Endothelial cell of umbilical vein (primary cell): Measurements from ENCODE around the gene CLCN3. TPM values are rescaled to one million over a fixed set of nuclear protein-coding genes. Genes with fewer than 3 reads are reported as not detected.

ENCODE experiments used
- BruUV-seq: library from RNA; stranded (reverse); fragments of 400-500 nt; replicated peaks from 2 replicates; lab custom pipeline; 2021; lab: Mats Ljungman, UMichigan
- CTCF ChIA-PET: fragments of 300-600, 350-600 bp; sonication (Branson Sonifier 250); formaldehyde crosslinking; loops from one replicate; lab custom pipeline; 2021; ENCODE audit warnings: antibody characterized with exemption, inconsistent platforms; lab: Charles Lee
- POLR2A ChIA-PET: fragments of 300-600, 350-600 bp; sonication (Branson Sonifier 250); formaldehyde crosslinking; loops from one replicate; lab custom pipeline; 2021; ENCODE audit warnings: antibody characterized with exemption, inconsistent platforms; lab: Charles Lee
- DNase-seq: peaks from one replicate; pipeline ENCODE4 v3.0.0-alpha.2; 2011; ENCODE audit warnings: low read depth, low spot score
- FAIRE-seq: peaks from 2 replicates; lab custom pipeline; 2011; peaks lifted over from hg19 to GRCh38; lab: Jason Lieb, UNC
- H2AFZ ChIP-seq: 2 replicates; pipeline ENCODE4 v1.6.0; 2012; ENCODE audit warnings: low read depth, low read length, control low read depth, inconsistent platforms
- H3K27ac ChIP-seq: 2 replicates; pipeline ENCODE4 v1.5.1; 2011; ENCODE audit warnings: low read depth, mild to moderate bottlenecking, control low read depth, low read length, moderate library complexity; ENCODE audit not compliant: insufficient read depth
- H3K27me3 ChIP-seq, 2 experiments: 2 replicates each; pipeline versions ENCODE4 v1.6.0 to v1.6.1; 2011; ENCODE audit warnings: low read length in 2 of 2, mixed read lengths in 1 of 2; ENCODE audit not compliant: control insufficient read depth in 2 of 2, insufficient read depth in 2 of 2
- H3K36me3 ChIP-seq, 2 experiments: 2 replicates in 1 of 2; 3 replicates in 1 of 2; pipeline ENCODE4 v1.5.1; 2011; ENCODE audit warnings: low read length in 2 of 2, mild to moderate bottlenecking in 1 of 2, moderate library complexity in 1 of 2; ENCODE audit not compliant: control insufficient read depth in 2 of 2, insufficient read depth in 2 of 2; ENCODE audit errors: extremely low read depth in 1 of 2
- H3K4me1 ChIP-seq: 3 replicates; pipeline ENCODE4 v1.5.1; 2011; ENCODE audit warnings: mild to moderate bottlenecking, low read length; ENCODE audit not compliant: control insufficient read depth, insufficient read depth; ENCODE audit errors: extremely low read depth
- H3K4me2 ChIP-seq: 2 replicates; pipeline ENCODE4 v1.6.1; 2011; ENCODE audit warnings: low read length, control low read depth, mixed read lengths; ENCODE audit not compliant: insufficient read depth
- H3K4me3 ChIP-seq, 3 experiments: fragments of 200-600 bp in 1 of 3; sonication (generic), shearing (Covaris generic) in 1 of 3; replicated peaks in 1 of 3; 2 replicates each; pipeline ENCODE4 v1.5.1; 2011 to 2016; ENCODE audit warnings: control low read depth in 3 of 3, low read length in 3 of 3, mild to moderate bottlenecking in 2 of 3, inconsistent platforms in 1 of 3, low read depth in 1 of 3, moderate library complexity in 1 of 3; ENCODE audit not compliant: insufficient read depth in 1 of 3
- H3K79me2 ChIP-seq: 2 replicates; pipeline ENCODE4 v1.6.0; 2012; ENCODE audit warnings: low read length, inconsistent platforms; ENCODE audit not compliant: control insufficient read depth, insufficient read depth
- H3K9ac ChIP-seq: replicated peaks from 2 replicates; pipeline ENCODE3; 2011; ENCODE audit warnings: low read length, control low read depth; ENCODE audit not compliant: insufficient read depth; ENCODE audit errors: extremely low read depth
- H3K9me1 ChIP-seq: replicated peaks from 3 replicates; pipeline ENCODE4 v1.6.0; 2011; ENCODE audit warnings: mild to moderate bottlenecking, low read length; ENCODE audit not compliant: control insufficient read depth, insufficient read depth; ENCODE audit errors: extremely low read depth
- H3K9me3 ChIP-seq: replicated peaks from 2 replicates; pipeline ENCODE4 v1.5.1; 2012; ENCODE audit warnings: low read length, inconsistent platforms; ENCODE audit not compliant: control insufficient read depth, insufficient read depth
- H4K20me1 ChIP-seq: replicated peaks from 2 replicates; pipeline ENCODE3; 2011; ENCODE audit warnings: mild to moderate bottlenecking, low read length; ENCODE audit not compliant: control insufficient read depth, insufficient read depth; ENCODE audit errors: extremely low read depth
- CTCF ChIP-seq, 2 donors: IDR thresholded peaks; 1 replicate in 1 of 2; 2 replicates in 1 of 2; pipeline ENCODE4 v1.5.1; 2011; ENCODE audit warnings: low read length in 2 of 2, mild to moderate bottlenecking in 2 of 2, moderate library complexity in 2 of 2, control low read depth in 1 of 2, inconsistent platforms in 1 of 2, low read depth in 1 of 2; ENCODE audit not compliant: insufficient read depth in 1 of 2; ENCODE audit errors: extremely low read depth in 1 of 2
- EZH2 ChIP-seq: IDR thresholded peaks from 2 replicates; pipeline ENCODE4 v1.6.1; 2012; ENCODE audit warnings: borderline replicate concordance, low read depth, mild to moderate bottlenecking, moderate library complexity, low read length, inconsistent platforms; ENCODE audit not compliant: severe bottlenecking
- FOS ChIP-seq: IDR thresholded peaks from 2 replicates; pipeline ENCODE4 v1.6.1; 2011; ENCODE audit warnings: mild to moderate bottlenecking, low read length, moderate library complexity, borderline replicate concordance; ENCODE audit not compliant: insufficient read depth
- GATA2 ChIP-seq: IDR thresholded peaks from 2 replicates; pipeline ENCODE4 v1.7.0; 2011; ENCODE audit warnings: low read depth, mild to moderate bottlenecking, moderate library complexity, mixed read lengths, low read length; ENCODE audit not compliant: insufficient read length, insufficient read depth
- JUN ChIP-seq: IDR thresholded peaks from 2 replicates; pipeline ENCODE4 v1.6.1; 2011; ENCODE audit warnings: borderline replicate concordance, low read depth; ENCODE audit not compliant: insufficient read length, insufficient read depth
- MAX ChIP-seq: IDR thresholded peaks from 2 replicates; pipeline ENCODE4 v1.6.1; 2011; ENCODE audit not compliant: insufficient read depth, insufficient read length
- MYC ChIP-seq: IDR thresholded peaks from one replicate; pipeline ENCODE4 v1.6.1; 2011; ENCODE audit warnings: mild to moderate bottlenecking, low read depth, low read length
- POLR2A ChIP-seq: IDR thresholded peaks from 2 replicates; pipeline ENCODE4 v1.6.1; 2012; ENCODE audit warnings: low read depth, mild to moderate bottlenecking, control low read depth, low read length
- POLR2AphosphoS5 ChIP-seq: IDR thresholded peaks from 2 replicates; pipeline ENCODE4 v1.6.1; 2012; ENCODE audit warnings: low read depth, mild to moderate bottlenecking, control low read depth, low read length, moderate library complexity; ENCODE audit not compliant: insufficient read depth
- dilution Hi-C: fragments of 300-500 bp; cut with MboI; formaldehyde crosslinking; loops from one replicate; pipeline ENCODE4 v1.15.0; 2019; ENCODE audit warnings: low sequenced_read_pairs; ENCODE audit not compliant: extremely low pct_ligation_motif_present
- intact Hi-C: fragments of 100-400 bp; cut with micrococcal nuclease; formaldehyde crosslinking; loops from one replicate; pipeline ENCODE4 v1.10.0; 2022
- polyA plus RNA-seq, 4 experiments: library from polyadenylated mRNA; depleted of rRNA in 3 of 4; stranded (reverse) in 3 of 4; unstranded in 1 of 4; fragments of >200 nt; gene quantifications; 2 replicates each; pipeline versions ENCODE4 v1.2.1 to v1.2.3, GENCODE V29; 2011 to 2012; ENCODE audit warnings: missing spikeins in 1 of 4
- total RNA-seq: library from RNA; stranded (reverse); gene quantifications from 2 replicates; pipeline ENCODE4 v1.2.3, GENCODE V29; 2021

Gene CLCN3
- total and polyA plus RNA-seq, 2 donors (not counting 3 experiments of a cell fraction or from before 2014, with no cell fraction given): 16.5 to 51.4 TPM

GRCh38 chr4:169665046-169665737 lies 44.8 kb downstream of the CLCN3 start:
- Histone ChIP-seq H4K20me1 (no peaks in the 10 kb centered on the region), H3K27me3 (no peaks in the 10 kb centered on the region), H3K36me3 (peaks cover 0 to 2% of the 10 kb centered on the region in 2 experiments), H3K27ac (peak overlapping the region; percentile 76), H3K9ac (no peak overlapping the region), H3K4me3 (no peak overlapping the region), H3K4me1 (peaks cover 48% of the 10 kb centered on the region), H2AFZ (no peak overlapping the region), H3K79me2 (peaks cover 20% of the 10 kb centered on the region), H3K9me3 (no peaks in the 10 kb centered on the region), H3K9me1 (peaks cover 2% of the 10 kb centered on the region), H3K4me2 (peak overlapping the region; percentile 68)
- BruUV-seq: no TSS peak
- dilution Hi-C loops: no loop called here
- FAIRE-seq: no peak
- POLR2A ChIA-PET: interaction anchor here (1.2 kb wide), 1 partner anchor 45 kb away, joined by 3 read pairs; the partner anchor contains the start of gene CLCN3
- no peak for TF ChIP-seq POLR2AphosphoS5
- no peak for TF ChIP-seq GATA2
- TF ChIP-seq POLR2A: no peak
- no peak for TF ChIP-seq FOS
- no peak for TF ChIP-seq MAX
- no peak for TF ChIP-seq MYC
- TF ChIP-seq JUN: no peak
- no peak for TF ChIP-seq CTCF (IDR thresholded peaks at IDR 0.05; ENCODE audit: extremely low read depth in 1 of 2, insufficient read depth in 1 of 2, low read depth in 1 of 2, low read length in 2 of 2)
- no peak for TF ChIP-seq EZH2
- CTCF ChIA-PET: interaction anchor here (1.1 to 2.1 kb wide), 3 partner anchors 46 to 52 kb away, joined by 3 to 8 read pairs (median 5); no protein-coding TSS in a partner anchor
- intact Hi-C loops: loop anchor here (2.0 kb wide), 1 partner anchor 92 kb away; the partner anchor contains the start of gene HPF1
- peak; percentile 44 for DNase-seq
